H1 (cell line): Measurements from ENCODE around the gene CCL4. TPM values are rescaled to one million over a fixed set of nuclear protein-coding genes. Genes with fewer than 3 reads are reported as not detected.

ENCODE experiments used
- BACH1 ChIP-seq: IDR thresholded peaks from 2 replicates; pipeline ENCODE4 v1.6.1; 2012; ENCODE audit warnings: low read length, improper control_type of control experiment
- CHD7 ChIP-seq: fragments of 300-600 bp; sonication (generic); IDR thresholded peaks from 2 replicates; pipeline ENCODE4 v1.7.1; 2012; ENCODE audit warnings: low read length, moderate library complexity, mild to moderate bottlenecking, inconsistent platforms; ENCODE audit not compliant: insufficient replicate concordance
- polyA plus RNA-seq, 7 experiments: library from polyadenylated mRNA; depleted of rRNA in 3 of 7; stranded (reverse) in 5 of 7; unstranded in 2 of 7; fragments of >200 nt in 5 of 7; fragments of 200-250 nt in 2 of 7; gene quantifications; 1 replicate in 5 of 7; 2 replicates in 1 of 7; 4 replicates in 1 of 7; pipeline versions ENCODE4 v1.2.1 to v1.2.3, GENCODE V29; 2011 to 2013; ENCODE audit warnings: missing spikeins in 2 of 7, mixed read lengths in 2 of 7
- total RNA-seq: library from RNA; stranded (reverse); fragmentation: NEBNext Ultra II Directional; extraction: Animal tissue kit (Norgen Biotek cat#: 25700); gene quantifications from 2 replicates; pipeline ENCODE4 v1.2.1, GENCODE V29; 2021

CCL4 gene
- total and polyA plus RNA-seq, 2 of the 8 experiments (the other 6 are each of a cell fraction or from before 2014, with no cell fraction given), result not detected

GRCh38 chr17:36088670-36089338, 14.8 kb upstream of the CCL4 start (continued):
- no peak for TF ChIP-seq CHD7
- TF ChIP-seq BACH1, result no peak
